Ovary (tissue), 9 donors: ENCODE data around the gene GLI3. TPM values are rescaled to one million over a fixed set of nuclear protein-coding genes. Genes with fewer than 3 reads are reported as not detected.

Source experiments
- DNase-seq, 5 donors: peaks; one replicate each; pipeline ENCODE4 v3.0.0-alpha.2; 2019 to 2020
- H3K27ac ChIP-seq, 2 donors: fragments of 200-600 bp; one replicate each; pipeline versions ENCODE4 v1.5.1 to v1.8.0; 2019 to 2022
- H3K27me3 ChIP-seq: fragments of 200-600 bp; one replicate; pipeline ENCODE4 v1.8.0; 2022
- H3K36me3 ChIP-seq: fragments of 200-600 bp; sonication (generic); one replicate; pipeline ENCODE4 v1.5.1; 2019
- H3K4me1 ChIP-seq: one replicate; pipeline ENCODE4 v1.8.1; 2013; ENCODE audit warnings: mild to moderate bottlenecking, moderate library complexity; ENCODE audit not compliant: insufficient read depth
- H3K4me3 ChIP-seq: fragments of 200-600 bp; sonication (generic); one replicate; pipeline ENCODE4 v1.5.1; 2017
- H3K9me3 ChIP-seq, 2 donors: fragments of 200-600 bp in 1 of 2; sonication (generic) in 1 of 2; one replicate each; pipeline versions ENCODE4 v1.5.1 to v1.8.1; 2013 to 2019; ENCODE audit warnings: mild to moderate bottlenecking in 1 of 2, moderate library complexity in 1 of 2
- CTCF ChIP-seq, 3 donors: fragments of 450-650 bp in 2 of 3; fragments of 200-600 bp in 1 of 3; IDR thresholded peaks; one replicate each; pipeline versions ENCODE4 v1.5.1 to v1.8.0; 2016 to 2022; ENCODE audit warnings: antibody characterized with exemption in 3 of 3, mild to moderate bottlenecking in 1 of 3
- EP300 ChIP-seq: sonication (generic); formaldehyde crosslinking; IDR thresholded peaks from one replicate; pipeline ENCODE4 v1.6.1; 2017; ENCODE audit warnings: antibody characterized with exemption
- POLR2A ChIP-seq: fragments of 450-650 bp; IDR thresholded peaks from one replicate; pipeline ENCODE4 v1.6.1; 2017; ENCODE audit warnings: antibody characterized with exemption, mild to moderate bottlenecking, moderate library complexity
- WGBS, 3 donors: extraction: QIAGEN DNeasy Blood & Tissue Kit in 1 of 3; methylation state at CpG; one replicate each; pipeline versions ENCODE4 v1.1.5 to v1.1.7; 2013 to 2017; 5-methylcytosine and 5-hydroxymethylcytosine counted together
- intact Hi-C, 4 donors: fragments of 100-400 bp; cut with DNase I; formaldehyde crosslinking; loops; one replicate each; pipeline versions ENCODE4 v1.11.0 to v1.15.1; 2022 to 2023
- polyA plus RNA-seq, 2 donors: library from polyadenylated mRNA; stranded (reverse); fragments of 200-250 nt in 1 of 2; fragments of 350-450 nt in 1 of 2; fragmentation: Illumina TruSeq in 1 of 2; extraction: RNeasy Lipid Tissue Mini Kit (QIAGEN cat#74804) in 1 of 2; gene quantifications; one replicate each; pipeline ENCODE4 v1.2.3, GENCODE V29; 2013 to 2014
- total RNA-seq, 7 donors: library from RNA; depleted of rRNA in 2 of 7; stranded (reverse); fragments of >200 nt in 2 of 7; fragmentation: NEBNext Ultra II Directional in 3 of 7; extraction: Animal tissue kit (Norgen Biotek cat#: 25700) in 3 of 7; gene quantifications; one replicate each; pipeline versions ENCODE4 v1.1.0 to v1.2.4, GENCODE V29; 2016 to 2023
- donor health status: DM: no; HTN: no; CAD: no; lungs with moderate emphysema.
- donor health status: DM: no; HTN: no; CAD: no.
- donor health status: Bipolar disorder and iron deficiency.
- donor health status: DM: yes; HTN: yes; CAD: no.
- donor health status: DM: no; HTN: no; CAD: no.
- donor health status: DM: yes; HTN: yes; CAD: no.

GLI3 gene
- total and polyA plus RNA-seq, 9 donors = 9.5 to 67.1 (median 50.5) TPM

- Histone ChIP-seq H3K9me3 (no peaks in the 10 kb centered on the region), H3K4me3 (peak overlapping the region; percentile 64), H3K27ac (peak overlapping the region; percentile 94 to 98), H3K27me3 (no peaks in the 10 kb centered on the region), H3K36me3 (no peaks in the 10 kb centered on the region), H3K4me1 (peaks cover 1% of the 10 kb centered on the region)
- 0 to 1% (median 0%) methylated on average over 72 to 76 of the region's 76 CpGs for WGBS, 3 donors
- TF ChIP-seq CTCF (IDR thresholded peaks at IDR 0.05) (no peak), EP300 (no peak), POLR2A (peak; percentile 59)
- intact Hi-C loops = loop anchor here in 1 of 4 donors (5.0 kb wide), 2 partner anchors 39 to 294 kb away; no protein-coding TSS in a partner anchor
- peak; percentile 75 to 85 (median 80) for DNase-seq
Measured at GRCh38 chr7:42236266-42236975, 588 bp downstream of the GLI3 start.

- TF ChIP-seq CTCF (IDR thresholded peaks at IDR 0.05) (no peak), POLR2A (no peak), EP300 (no peak)
- 2 to 4% (median 2%) methylated on average over 15 of the region's 15 CpGs for WGBS, 3 donors
- intact Hi-C loops = loop anchor here in 1 of 4 donors (5.0 kb wide), 2 partner anchors 38 to 293 kb away; no protein-coding TSS in a partner anchor
- peak overlapping the region; percentile 64 for H3K4me3 ChIP-seq
- DNase-seq = peak; percentile 27 to 58 (median 52)
- peak overlapping the region; percentile 94 to 98 for H3K27ac ChIP-seq
- H3K36me3 ChIP-seq = no peaks in the 10 kb centered on the region
- no peaks in the 10 kb centered on the region for H3K27me3 ChIP-seq
- H3K9me3 ChIP-seq = no peaks in the 10 kb centered on the region
- peaks cover 1% of the 10 kb centered on the region for H3K4me1 ChIP-seq
Measured at GRCh38 chr7:42235741-42236161, 1.3 kb downstream of the GLI3 start.

DNA sequence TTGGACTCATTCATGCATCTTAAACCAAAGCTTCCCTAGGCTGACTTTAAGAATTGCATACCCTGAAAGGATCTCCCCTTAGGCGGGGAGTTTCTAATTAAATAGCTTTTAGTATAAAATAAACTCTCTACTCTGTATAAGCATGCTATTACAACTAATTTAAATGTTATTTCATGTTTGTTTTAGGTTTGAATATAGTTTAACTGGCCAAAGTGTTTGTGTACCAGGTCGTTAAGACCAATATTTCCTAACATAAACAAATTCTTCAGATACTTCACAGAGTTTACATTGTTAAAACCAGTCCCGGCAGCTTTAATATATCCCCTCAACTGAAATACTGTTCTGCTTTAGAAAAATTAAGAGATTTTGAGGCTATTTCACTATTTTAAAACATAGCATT is 2.3 kb downstream of the GLI3 start:
- H3K9me3 ChIP-seq = no peaks in the 10 kb centered on the region
- H3K36me3 ChIP-seq = no peaks in the 10 kb centered on the region
- intact Hi-C loops = loop anchor here in 1 of 4 donors (5.0 kb wide), 2 partner anchors 37 to 292 kb away; no protein-coding TSS in a partner anchor
- peaks cover 1% of the 10 kb centered on the region for H3K4me1 ChIP-seq
- no peaks in the 10 kb centered on the region for H3K27me3 ChIP-seq
- TF ChIP-seq EP300 (no peak), CTCF (IDR thresholded peaks at IDR 0.05) (no peak), POLR2A (no peak)
- peak overlapping the region; percentile 64 for H3K4me3 ChIP-seq
- DNase-seq = no peak
- no peak overlapping the region for H3K27ac ChIP-seq
- WGBS, 3 donors = 19 to 34% (median 34%) methylated on average over 3 of the region's 3 CpGs

DNA sequence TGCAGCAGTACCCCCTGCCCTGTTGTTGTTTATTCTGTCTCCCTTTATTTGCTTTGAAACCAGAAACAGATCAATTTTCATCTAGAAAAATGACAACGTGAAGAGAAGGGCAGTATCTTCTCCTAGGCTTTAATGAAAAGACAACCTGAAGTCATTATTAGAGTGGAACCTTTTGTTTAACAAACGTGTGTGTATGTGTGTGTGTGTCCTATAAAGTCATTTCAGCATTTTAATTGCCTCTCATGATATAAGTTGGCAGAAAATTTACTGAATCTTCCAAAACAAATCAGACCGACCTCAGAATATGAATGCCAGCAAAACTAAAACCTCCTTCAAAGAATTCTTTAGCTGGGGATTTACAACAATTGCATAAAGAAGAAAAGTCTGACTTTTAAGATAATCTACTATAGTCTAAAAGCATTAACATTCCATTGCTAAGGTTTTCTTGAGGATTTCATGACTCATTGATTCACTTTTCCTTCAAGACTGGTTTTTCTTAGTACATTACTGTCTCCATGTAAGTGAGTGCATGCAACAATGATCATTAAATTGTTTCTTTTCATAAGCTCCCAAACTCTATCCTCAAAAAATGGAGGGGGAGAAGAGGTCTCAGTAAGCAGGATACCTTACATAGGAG is 3.2 kb downstream of the GLI3 start:
- 17 to 24% (median 21%) methylated on average over 3 of the region's 3 CpGs for WGBS, 3 donors
- H3K27me3 ChIP-seq = no peaks in the 10 kb centered on the region
- no peak for DNase-seq
- peaks cover 1% of the 10 kb centered on the region for H3K4me1 ChIP-seq
- H3K4me3 ChIP-seq = no peak overlapping the region
- TF ChIP-seq CTCF (IDR thresholded peaks at IDR 0.05) (no peak), EP300 (no peak), POLR2A (no peak)
- no peaks in the 10 kb centered on the region for H3K9me3 ChIP-seq
- H3K27ac ChIP-seq = no peak overlapping the region
- intact Hi-C loops = no loop called here
- no peaks in the 10 kb centered on the region for H3K36me3 ChIP-seq
